IPS DF 6.9 (cell line): ENCODE measurements around the gene FBXL13.

Experiments used
- DNase-seq: peaks from one replicate; pipeline ENCODE4 v3.0.0-alpha.2; 2013; ENCODE audit warnings: low read depth, low spot score
- H3K27ac ChIP-seq: one replicate; pipeline ENCODE4 v1.5.1; 2013; ENCODE audit warnings: low read length, control low read depth
- H3K27me3 ChIP-seq: 2 replicates; pipeline ENCODE4 v1.6.1; 2013; ENCODE audit warnings: mild to moderate bottlenecking, low read length; ENCODE audit not compliant: control insufficient read depth, insufficient read depth
- H3K36me3 ChIP-seq: 2 replicates; pipeline ENCODE4 v1.6.1; 2013; ENCODE audit warnings: low read length; ENCODE audit not compliant: control insufficient read depth, insufficient read depth
- H3K4me1 ChIP-seq: 2 replicates; pipeline ENCODE4 v1.6.1; 2013; ENCODE audit warnings: low read length; ENCODE audit not compliant: control insufficient read depth, insufficient read depth
- H3K4me3 ChIP-seq: 2 replicates; pipeline ENCODE4 v1.5.1; 2013; ENCODE audit warnings: mild to moderate bottlenecking, low read length
- H3K9me3 ChIP-seq: 2 replicates; pipeline ENCODE4 v1.6.1; 2013; ENCODE audit warnings: low read length, inconsistent platforms; ENCODE audit not compliant: control insufficient read depth, insufficient read depth
- WGBS: extraction: QIAGEN DNeasy Blood & Tissue Kit; methylation state at CpG from one replicate; pipeline ENCODE4 v1.1.7; 2013; ENCODE audit warnings: mixed read lengths, missing lambda C conversion rate; ENCODE audit not compliant: insufficient read length, insufficient coverage; 5-methylcytosine and 5-hydroxymethylcytosine counted together

The FBXL13 gene

DNA sequence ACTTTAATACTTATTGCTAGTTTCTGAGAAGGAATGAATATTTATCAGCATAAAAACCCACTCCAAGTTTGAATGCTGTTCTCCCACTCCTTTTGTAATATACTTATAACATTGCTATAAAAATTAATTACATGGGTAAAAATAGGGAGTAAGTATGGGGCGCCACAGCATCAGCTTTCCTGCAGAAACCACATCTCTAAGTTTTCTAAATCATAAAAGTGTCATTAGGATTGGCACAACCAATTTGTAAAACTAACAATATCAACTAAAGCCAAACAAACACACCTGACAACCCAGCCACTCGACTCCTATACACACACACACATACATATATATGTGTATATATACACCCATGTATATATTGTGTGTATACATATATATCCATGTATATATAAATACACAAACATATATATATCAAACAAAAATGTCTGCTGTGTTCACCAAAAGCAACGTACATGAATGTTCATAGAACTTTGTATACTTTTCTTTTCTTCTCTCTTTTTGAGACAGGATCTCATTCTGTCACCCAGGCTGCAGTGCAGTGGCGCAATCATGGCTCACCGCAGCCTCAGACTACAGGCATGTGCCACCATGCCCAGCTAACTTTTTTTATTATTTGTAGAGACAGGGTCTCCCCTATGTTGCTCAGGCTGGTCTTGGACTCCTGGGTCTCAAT, 176.6 kb downstream of the FBXL13 start:
- no CpG with 5 or more reads among the region's 5 CpGs for WGBS

DNA sequence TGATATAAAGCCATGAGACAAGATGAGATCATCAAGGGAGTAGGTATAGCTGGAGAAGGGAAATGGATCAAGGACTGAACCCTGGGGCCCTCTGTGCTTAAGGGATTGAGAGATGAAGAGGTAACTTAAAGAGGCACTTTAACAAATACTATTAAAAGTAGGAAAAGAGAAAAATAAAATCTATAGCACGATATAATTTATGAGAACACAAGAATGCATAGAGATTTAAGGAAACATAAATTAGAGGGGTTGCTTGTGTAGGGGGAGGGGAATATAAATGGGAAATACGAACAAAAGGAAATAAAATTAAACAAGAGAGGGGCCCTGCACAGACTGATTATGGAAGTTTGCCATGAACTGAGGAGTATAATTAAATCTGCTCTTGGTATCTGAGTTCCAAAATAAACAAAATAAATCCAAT, 177.4 kb downstream of the FBXL13 start:
- Histone ChIP-seq H3K27ac (no peak overlapping the region), H3K9me3 (no peaks in the 10 kb centered on the region), H3K4me1 (no peaks in the 10 kb centered on the region), H3K4me3 (no peak overlapping the region), H3K36me3 (no peaks in the 10 kb centered on the region), H3K27me3 (no peaks in the 10 kb centered on the region)
- 100% methylated on average over 1 of the region's 2 CpGs for WGBS
- DNase-seq, result no peak

More for the DNA sequence above, 176.6 kb downstream of the FBXL13 start:
- no peak overlapping the region for H3K27ac ChIP-seq
- no peaks in the 10 kb centered on the region for H3K4me1 ChIP-seq
- DNase-seq, result no peak
- no peaks in the 10 kb centered on the region for H3K36me3 ChIP-seq
- no peaks in the 10 kb centered on the region for H3K9me3 ChIP-seq
- H3K27me3 ChIP-seq, result no peaks in the 10 kb centered on the region
- H3K4me3 ChIP-seq, result no peak overlapping the region

DNA sequence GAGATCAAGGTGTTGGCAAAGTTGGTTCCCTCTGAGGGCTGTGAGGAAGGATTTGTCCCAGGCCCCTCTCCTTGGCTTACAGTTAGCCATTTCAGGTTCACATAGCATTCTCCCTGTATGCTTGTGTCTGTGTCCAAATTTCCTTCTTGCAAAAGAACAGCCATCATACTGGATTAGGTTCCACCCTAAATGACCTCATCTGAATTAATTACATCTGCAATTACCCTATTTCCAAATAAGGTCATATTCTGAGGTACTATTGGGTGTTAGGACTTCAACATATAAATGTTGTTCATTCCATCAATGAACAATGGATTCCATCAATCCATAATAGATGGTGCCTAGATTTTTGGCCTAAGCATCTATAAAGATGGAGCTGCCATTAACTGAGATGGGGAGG, 178.0 kb downstream of the FBXL13 start:
- H3K27ac ChIP-seq, result no peak overlapping the region
- no peaks in the 10 kb centered on the region for H3K9me3 ChIP-seq
- H3K27me3 ChIP-seq, result no peaks in the 10 kb centered on the region
- no peaks in the 10 kb centered on the region for H3K36me3 ChIP-seq
- no peak for DNase-seq
- H3K4me3 ChIP-seq, result no peak overlapping the region
- no peaks in the 10 kb centered on the region for H3K4me1 ChIP-seq

DNA sequence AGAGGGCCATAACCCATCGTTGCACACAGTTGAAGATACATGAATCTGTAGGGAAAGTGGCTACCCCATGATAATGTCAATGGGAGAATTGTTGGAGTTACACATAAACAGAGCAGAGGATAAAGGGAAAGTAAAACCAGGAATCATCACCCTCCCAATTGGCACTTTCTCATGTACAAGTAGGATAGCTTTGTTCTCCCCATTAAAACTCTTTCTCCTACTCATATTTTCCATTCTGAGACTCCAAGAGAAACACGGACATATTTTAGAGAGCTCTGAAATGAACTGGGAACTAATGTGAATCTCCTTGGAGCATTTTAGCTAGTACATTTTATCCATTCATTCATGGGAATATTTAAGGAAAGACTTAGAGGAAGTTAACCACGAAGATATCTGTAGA, 179.0 kb downstream of the FBXL13 start:
- DNase-seq, result no peak
- no peaks in the 10 kb centered on the region for H3K4me1 ChIP-seq
- no CpG with 5 or more reads among the region's 3 CpGs for WGBS
- no peak overlapping the region for H3K27ac ChIP-seq
- H3K27me3 ChIP-seq, result no peaks in the 10 kb centered on the region
- no peaks in the 10 kb centered on the region for H3K36me3 ChIP-seq
- no peak overlapping the region for H3K4me3 ChIP-seq
- H3K9me3 ChIP-seq, result no peaks in the 10 kb centered on the region

DNA sequence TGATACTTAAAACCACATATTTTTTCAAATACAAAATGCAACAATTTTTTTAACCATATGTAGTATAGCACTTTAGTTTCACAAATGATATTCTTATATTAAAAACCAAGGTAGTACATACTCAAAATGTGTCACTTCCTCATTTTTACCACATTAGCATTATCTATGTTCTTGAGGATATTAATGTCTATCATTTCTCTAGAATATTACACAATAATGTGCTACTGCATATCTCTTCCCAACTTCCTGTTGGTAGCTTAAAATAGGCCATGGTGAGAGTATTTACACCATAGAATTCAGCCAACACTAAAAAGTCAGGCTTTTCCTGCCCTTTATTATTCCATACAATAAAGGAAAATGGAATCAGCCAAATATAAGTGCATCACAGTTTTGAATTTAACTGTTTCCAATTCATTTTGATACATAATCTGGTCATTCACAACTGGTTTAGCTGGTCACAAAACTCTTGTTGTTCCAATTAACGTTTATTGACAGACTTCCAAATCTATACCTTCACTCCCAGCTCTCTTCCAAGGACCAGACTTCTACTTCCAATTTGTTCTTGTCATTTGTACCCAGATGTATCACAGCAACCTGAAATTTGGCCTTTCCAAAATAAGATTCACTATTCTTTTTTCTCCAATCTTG, 181.8 kb downstream of the FBXL13 start:
- no peaks in the 10 kb centered on the region for H3K4me1 ChIP-seq
- WGBS, result no CpG with 5 or more reads among the region's 1 CpG
- H3K27ac ChIP-seq, result no peak overlapping the region
- DNase-seq, result no peak
- no peaks in the 10 kb centered on the region for H3K9me3 ChIP-seq
- H3K4me3 ChIP-seq, result no peak overlapping the region
- H3K27me3 ChIP-seq, result no peaks in the 10 kb centered on the region
- no peaks in the 10 kb centered on the region for H3K36me3 ChIP-seq

DNA sequence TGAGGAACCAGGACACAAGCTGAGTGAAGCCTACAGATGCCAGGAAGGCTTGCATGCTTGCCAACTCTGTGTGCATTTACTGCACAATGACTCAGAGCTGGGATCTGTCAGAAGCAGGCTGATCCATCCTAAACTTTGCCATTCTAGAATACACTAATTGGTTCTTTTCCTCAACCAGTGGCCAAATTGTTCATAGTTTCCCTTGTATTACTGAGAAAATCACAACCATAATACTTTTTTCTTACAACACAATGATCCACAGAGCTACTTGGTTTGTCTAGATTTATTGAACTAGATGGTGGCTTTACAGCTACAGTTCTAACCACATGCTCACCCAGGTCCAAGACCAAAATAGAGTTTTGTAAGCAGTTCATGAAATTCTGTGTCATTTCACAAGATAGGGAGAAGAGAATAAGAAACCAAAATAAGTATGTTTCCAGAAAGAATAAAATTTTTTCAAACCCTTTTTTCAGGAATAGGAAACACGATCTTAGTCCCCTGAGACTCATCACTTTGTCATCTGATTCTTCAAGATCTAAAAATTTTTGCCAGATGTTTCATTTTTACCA, 182.8 kb downstream of the FBXL13 start:
- H3K9me3 ChIP-seq, result no peaks in the 10 kb centered on the region
- H3K4me3 ChIP-seq, result no peak overlapping the region
- no peaks in the 10 kb centered on the region for H3K4me1 ChIP-seq
- DNase-seq, result no peak
- no peaks in the 10 kb centered on the region for H3K36me3 ChIP-seq
- H3K27me3 ChIP-seq, result no peaks in the 10 kb centered on the region
- no peak overlapping the region for H3K27ac ChIP-seq
- no CpG with 5 or more reads among the region's 1 CpG for WGBS

DNA sequence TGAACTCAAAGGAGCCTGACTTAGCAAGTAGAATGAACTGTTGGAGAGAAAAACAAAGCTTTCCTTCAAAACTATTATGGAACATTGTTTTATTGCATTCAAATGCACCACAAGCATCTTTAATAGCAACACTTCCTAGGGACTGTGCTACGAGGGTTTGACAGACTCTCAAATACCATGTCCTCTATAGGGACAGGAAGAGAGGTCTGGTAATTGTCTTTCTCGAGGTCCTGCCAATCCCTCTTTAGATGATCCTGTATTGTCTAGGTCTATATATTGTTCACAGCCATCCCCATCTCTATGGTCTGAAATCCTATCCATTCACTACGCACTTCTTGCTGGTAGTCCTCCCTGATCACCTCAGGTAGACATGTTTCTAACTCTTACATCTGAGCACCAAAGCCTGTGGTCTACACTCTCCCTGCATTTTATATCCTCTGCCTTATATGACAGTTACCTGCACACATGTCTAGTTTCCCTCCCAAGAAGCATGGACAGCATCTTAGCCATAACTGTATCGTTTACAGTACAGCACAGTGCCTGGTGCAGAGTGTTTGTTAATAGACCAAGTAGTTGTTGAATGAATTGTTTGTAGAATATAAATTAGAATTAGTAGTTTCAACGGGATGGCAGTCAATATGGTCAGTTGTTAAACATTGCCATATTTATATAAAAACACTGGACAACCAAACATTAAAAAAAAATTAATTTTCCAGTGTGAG, 183.5 kb downstream of the FBXL13 start:
- H3K4me3 ChIP-seq, result no peak overlapping the region
- no peaks in the 10 kb centered on the region for H3K27me3 ChIP-seq
- no peaks in the 10 kb centered on the region for H3K36me3 ChIP-seq
- WGBS, result 100% methylated on average over 1 of the region's 5 CpGs
- no peak for DNase-seq
- H3K27ac ChIP-seq, result no peak overlapping the region
- H3K9me3 ChIP-seq, result no peaks in the 10 kb centered on the region
- H3K4me1 ChIP-seq, result no peaks in the 10 kb centered on the region

DNA sequence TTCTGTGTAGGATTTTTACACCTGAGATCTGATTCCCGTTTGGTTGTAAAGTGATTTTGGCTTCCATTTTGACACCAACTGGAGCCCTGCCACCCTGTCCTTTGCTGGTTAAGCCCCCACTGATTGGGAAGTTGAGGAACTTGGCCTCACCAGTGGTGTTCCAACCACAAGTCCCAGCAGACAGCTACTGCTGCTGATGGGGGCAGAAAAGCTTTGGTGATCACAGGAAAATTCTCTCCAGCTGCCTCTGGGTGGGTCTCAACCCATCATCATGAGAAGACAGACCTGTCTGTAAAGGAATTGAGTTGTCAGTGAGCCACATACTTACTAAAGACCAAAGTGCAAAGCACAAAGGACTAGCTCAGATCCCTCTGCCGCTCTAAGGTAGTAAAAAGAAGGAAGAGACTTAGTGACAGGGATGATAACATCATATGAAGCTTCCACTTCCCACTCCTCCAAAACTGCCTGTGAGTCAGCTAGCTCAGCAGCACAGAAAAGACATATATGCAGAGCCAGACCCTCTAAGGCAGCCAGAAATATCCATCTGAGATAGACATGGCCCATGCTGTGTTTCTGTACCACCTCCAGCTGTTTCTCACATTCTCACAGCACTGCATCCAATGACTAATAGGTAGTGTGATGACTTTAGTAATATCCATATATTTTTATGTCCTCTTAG, 184.2 kb downstream of the FBXL13 start:
- Histone ChIP-seq H3K27ac (no peak overlapping the region), H3K36me3 (no peaks in the 10 kb centered on the region), H3K27me3 (no peaks in the 10 kb centered on the region), H3K4me1 (no peaks in the 10 kb centered on the region), H3K4me3 (no peak overlapping the region), H3K9me3 (no peaks in the 10 kb centered on the region)
- no peak for DNase-seq
- no CpG with 5 or more reads among the region's 2 CpGs for WGBS

DNA sequence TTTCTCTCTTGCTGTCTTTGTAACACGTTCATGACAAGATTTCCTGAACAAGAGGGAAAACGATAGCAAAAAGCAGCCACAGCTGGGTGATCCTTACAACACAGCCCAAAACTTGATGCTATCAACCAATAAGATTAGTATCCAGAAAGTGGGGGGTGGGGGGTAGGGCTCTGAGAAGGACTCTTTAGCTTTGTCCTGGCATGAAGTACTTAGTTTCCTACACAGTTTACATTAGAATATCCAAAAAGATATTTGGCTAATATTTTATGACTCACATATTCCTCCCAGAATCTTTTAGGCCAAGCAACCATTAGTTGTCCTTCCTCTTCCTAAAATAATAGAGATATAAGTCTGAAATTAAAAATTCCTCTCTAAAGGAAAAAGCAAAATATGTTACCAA, 184.7 kb downstream of the FBXL13 start:
- no peaks in the 10 kb centered on the region for H3K27me3 ChIP-seq
- no peaks in the 10 kb centered on the region for H3K36me3 ChIP-seq
- no peaks in the 10 kb centered on the region for H3K4me1 ChIP-seq
- no peak for DNase-seq
- no peaks in the 10 kb centered on the region for H3K9me3 ChIP-seq
- H3K27ac ChIP-seq, result no peak overlapping the region
- 100% methylated on average over 1 of the region's 2 CpGs for WGBS
- no peak overlapping the region for H3K4me3 ChIP-seq

DNA sequence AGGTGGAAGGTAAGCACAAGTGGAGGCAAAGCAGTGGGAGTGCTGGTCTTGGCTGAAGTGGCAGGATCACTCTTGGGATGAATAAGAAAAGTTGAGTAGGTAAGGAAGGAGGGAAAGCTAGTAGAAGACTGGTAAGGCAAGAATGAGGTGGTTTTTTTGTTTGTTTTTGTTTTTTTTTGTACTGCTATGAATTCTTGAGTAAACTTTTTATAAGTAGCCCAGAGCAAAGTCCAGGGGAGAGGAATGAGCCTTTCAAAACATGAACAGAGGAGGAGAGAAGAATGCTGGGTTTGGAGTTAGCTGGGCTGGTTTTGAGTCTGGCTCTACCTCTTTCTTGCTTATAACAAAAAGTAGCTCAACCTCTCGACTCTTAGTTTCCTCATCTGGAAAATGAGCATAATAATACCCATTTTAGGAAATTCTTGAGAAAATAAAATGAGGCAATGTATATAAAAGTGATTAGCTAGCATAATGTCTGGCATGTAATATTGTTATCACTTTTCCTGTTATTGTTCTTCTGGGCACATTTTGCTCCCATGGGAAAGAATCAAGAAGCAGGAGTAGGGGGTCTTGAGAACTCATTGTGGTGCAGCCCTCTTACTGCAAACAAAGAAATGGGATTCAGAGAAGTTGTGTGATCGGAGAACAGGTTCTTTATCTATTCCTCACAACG, 185.9 kb downstream of the FBXL13 start:
- DNase-seq, result no peak
- WGBS, result no CpG with 5 or more reads among the region's 3 CpGs
- no peak overlapping the region for H3K27ac ChIP-seq
- H3K36me3 ChIP-seq, result no peaks in the 10 kb centered on the region
- H3K27me3 ChIP-seq, result no peaks in the 10 kb centered on the region
- H3K4me1 ChIP-seq, result no peaks in the 10 kb centered on the region
- no peaks in the 10 kb centered on the region for H3K9me3 ChIP-seq
- H3K4me3 ChIP-seq, result no peak overlapping the region
